Limb (tissue), 2 donors: ENCODE results near the gene WNK2.
"Not testable (repeated sequence)": the region's sequence is repeated elsewhere in the genome, so short reads cannot be mapped to it uniquely, and the experiment has no call there.

Experiments
- DNase-seq, 2 donors: peaks; one replicate each; pipeline ENCODE4 v3.0.0-alpha.2; 2016; ENCODE audit errors: extremely low spot score in 2 of 2

WNK2 gene

GRCh38 chr9:93235300-93235960, 51.5 kb downstream of the WNK2 start:
- peak; percentile 45 to 63 for DNase-seq

DNA sequence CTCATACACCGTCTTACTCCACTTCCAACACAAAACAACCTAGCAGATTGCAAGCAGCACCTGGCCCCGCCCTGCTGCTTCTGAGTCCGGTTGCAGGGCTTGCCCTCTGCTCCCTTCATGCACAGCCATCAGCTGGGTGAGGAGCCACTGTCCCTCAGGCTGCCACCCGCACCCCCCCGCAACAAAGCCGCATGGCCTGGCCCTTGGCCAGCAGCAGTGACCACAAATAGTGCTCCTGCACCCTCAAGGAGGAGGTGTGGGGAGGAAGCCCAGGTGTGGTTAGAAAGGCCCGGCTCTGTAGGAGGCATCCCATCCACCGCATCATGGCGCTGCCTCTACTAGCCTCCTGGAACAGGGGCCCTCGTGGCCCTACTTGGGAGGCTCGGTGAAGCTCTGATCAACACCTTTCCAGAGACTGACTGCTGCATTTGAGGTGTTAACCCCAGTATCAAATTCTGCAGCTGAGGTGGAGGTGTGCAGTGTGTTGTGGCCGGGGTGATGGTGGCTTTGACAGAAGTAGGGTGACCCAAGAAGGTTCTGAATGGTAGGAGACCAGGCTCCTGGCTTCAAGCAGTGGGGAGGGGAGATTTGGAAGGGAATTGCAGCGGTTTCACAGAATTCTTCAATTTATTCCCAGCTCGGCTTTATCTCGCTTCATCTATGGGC, 52.7 kb downstream of the WNK2 start:
- no peak for DNase-seq

- DNase-seq: no peak
These were observed 53.6 kb downstream of the WNK2 start for GRCh38 chr9:93237540-93237939.

- DNase-seq: no peak
These were observed 55.3 kb downstream of the WNK2 start for GRCh38 chr9:93238953-93239925.

GRCh38 chr9:93240891-93241334, 57.0 kb downstream of the WNK2 start:
- no peak for DNase-seq

- DNase-seq: no peak
These were observed 59.2 kb downstream of the WNK2 start for GRCh38 chr9:93243112-93243511.

DNA sequence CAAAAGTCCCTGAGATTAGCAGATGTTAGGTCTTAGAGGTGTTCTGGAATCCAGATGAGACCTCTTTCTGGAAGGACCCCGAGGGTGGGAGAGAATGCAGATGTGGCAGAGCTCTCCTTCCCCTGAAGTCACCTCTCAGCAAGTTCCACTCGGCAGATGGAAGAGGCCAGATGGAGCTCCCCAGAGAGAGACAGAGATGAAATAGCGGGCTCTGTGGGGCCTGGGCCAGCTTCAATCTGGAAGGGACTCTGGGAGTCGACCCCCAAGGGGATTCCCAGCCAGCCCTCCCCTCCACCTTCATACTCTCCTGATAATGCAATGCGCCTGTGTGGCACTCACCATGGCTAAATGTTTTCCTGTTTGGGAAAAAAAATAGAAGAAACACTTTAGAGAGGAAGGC, 60.2 kb downstream of the WNK2 start:
- DNase-seq: no peak

DNA sequence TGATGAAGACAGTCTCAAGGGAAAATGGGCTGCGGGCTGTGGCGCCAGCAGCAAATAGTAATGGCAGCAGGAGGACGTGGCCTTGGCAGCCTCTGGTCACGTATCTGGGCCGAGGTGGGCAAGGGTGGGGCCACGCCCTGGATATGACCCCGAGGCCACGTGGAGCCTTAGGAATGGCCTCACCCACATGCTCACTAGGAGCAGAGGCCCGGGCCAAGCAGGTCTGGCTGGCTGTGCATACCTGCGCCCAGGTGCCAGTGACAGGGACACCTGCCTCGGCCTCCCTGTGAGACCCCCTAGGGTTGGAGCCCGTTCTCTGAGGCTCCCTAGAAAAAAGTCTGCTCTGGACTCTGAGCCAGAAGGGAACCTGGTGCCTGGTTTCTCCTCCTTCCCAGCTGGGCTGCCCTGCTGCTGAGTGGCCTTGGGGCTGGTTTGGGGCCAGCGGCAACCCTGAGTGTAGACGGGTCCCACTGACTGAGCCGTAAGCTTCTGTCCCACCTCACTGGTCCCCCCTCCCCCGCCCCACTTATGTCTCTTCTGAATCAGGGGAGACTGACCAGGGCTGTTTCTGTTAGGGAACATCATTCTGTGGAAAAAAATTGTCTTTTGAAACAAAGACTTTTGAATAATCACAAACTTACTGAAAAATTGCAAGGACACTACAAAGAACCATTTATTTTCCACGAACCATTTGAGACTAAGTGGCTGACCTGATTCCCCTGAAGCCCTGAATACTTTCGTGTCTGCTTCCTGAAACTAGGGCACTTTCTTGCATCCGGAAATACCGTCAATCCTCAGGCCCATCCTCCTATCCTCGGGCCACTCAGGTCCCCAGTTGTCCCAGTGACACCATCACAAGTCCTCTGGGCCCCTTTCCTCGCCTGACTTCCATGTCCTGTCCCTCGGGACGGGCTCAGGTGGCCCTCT, 60.8 kb downstream of the WNK2 start:
- DNase-seq: no peak

DNA sequence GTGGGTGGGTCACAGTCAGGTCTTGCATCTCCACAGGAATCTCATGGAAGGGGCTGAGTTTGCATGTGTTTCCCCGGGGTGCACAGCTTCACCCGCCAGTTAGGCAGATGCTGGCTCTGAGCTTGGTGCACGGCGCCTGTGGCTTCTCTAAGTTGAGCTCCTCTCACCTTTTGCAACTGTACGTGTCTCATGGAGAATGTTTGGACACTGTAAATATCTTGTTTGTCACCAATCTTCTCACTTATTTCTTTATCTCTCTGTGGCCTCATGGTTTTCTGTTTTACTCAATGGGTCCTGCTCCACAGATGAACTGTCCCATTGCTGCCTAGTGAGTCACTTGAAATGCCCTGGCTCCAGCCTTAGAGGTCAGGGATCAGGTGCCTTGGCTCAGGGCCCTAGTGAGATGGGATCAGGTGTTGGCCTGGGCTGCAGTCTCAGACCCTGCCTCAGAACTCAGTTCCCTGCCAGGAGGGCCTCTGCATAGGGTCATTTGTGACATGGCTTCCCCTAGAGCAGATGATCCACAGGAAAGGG, 61.6 kb downstream of the WNK2 start:
- DNase-seq: no peak

DNA sequence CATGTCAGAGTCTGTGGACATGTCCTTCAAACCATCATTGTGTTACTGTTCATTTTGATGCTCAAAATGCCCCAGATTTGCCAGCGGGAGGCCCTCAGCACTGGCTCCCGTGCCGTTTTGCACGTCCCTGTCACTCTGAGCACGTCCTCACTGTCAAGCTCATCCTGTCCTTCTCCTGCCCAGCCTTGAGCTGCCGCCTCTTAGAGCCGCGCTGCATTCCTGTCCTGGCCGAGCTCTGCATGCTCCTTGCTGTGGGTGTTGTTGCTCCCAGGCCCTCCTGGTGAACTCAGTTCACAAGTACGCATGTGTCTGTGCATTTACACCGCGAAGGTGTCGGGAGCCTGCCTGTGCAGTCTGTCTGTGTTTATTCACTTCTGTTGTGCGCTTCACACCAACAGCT, 62.2 kb downstream of the WNK2 start:
- no peak for DNase-seq

GRCh38 chr9:93246526-93246925, 62.6 kb downstream of the WNK2 start:
- DNase-seq: no peak

GRCh38 chr9:93247099-93247865, 63.3 kb downstream of the WNK2 start:
- DNase-seq: no peak

DNA sequence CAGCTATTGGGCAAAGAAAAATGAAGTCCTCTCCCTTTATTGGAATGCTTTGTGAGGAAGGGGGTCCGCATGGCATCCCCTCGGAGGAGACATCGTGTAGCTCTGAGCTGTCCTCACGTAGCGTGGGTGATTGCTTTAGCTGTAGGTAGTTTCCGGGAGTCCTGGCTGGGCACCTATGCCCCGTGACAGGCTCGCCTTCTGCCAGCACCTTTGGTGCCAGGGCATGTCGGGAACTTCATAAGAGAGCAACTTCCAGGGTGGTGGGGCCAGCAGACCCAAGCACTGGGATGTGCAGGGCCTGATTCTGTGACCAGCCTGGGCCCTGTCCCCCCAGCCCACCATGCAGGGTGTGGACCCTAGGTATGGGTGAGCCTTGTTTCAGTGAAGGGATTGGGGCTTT, 64.0 kb downstream of the WNK2 start:
- no peak for DNase-seq

DNA sequence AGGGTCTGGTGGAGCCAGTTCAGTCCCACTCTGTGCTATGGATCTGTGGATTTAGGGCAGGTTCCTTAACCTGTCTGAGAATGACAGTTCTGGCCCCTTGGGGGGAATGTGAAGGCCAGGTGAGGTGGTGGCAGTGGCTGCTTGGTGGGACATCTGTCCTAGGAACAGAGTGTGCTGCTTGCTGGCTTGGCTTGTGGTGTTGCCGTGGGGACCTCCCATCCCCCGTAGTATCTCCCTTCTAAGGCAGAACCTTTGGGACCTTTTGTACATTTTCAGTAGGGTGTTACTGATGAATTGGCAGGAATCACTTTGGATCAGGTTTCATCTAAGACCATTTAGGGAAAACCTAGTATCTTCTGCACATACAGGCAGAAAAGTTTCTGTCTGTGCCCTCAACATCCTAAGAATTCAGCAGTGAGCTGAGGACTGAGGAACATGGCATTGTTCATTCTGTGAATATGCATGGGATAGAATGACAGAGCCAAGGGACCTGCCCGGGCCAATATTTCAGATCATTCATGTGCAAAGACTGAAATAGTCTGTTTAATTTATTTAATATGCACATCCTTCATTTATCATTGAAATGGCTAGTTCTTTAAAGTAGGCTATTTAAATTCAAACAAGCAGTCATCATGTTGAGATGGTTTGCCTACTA, 64.6 kb downstream of the WNK2 start:
- DNase-seq: no peak

DNA sequence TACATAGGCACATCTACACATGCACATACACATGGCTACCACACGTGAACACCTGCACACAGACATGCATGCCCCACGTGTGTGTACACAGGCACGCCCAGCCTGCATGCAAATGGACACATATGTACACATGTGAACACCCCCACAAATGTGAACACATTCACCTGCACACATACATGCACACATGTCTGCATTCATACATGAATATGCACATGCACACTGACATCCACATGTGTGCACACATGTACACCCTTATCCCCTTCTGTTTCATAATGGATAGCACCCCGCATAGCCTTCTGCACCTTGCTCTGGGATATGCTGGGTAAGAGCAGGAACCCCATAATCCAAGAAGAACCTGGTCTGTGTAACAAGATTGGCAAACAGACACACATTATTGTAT, 66.2 kb downstream of the WNK2 start:
- no peak for DNase-seq

DNA sequence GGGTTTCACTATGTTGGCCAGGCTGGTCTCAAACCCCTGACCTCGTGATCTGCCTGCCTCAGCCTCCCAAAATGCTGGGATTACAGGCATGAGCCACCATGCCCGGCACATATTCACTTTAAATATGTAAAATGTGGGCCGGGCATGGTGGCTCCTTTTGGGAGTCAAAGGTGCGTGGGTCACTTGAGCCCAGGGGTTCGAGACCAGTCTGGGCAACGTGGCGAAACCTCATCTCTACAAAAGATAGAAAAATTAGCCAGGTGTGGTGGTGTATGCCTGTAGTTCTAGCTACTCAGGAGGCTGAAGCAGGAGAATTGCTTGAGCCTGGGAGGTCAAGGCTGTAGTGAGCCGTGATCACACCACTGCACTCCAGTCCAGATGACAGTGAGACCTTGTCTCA, 67.4 kb downstream of the WNK2 start:
- DNase-seq: not testable (repeated sequence)

GRCh38 chr9:93252116-93252780, 68.3 kb downstream of the WNK2 start:
- DNase-seq: no peak

- no peak for DNase-seq
These were observed 69.0 kb downstream of the WNK2 start for GRCh38 chr9:93252781-93253530.
